Sigmoid colon (tissue), 4 donors: ENCODE measurements around the gene ERCC8.

Experiments
- CTCF ChIP-seq, 4 experiments: fragments of 450-650 bp in 3 of 4; fragments of 200-600 bp in 1 of 4; IDR thresholded peaks; one replicate each; pipeline ENCODE4 v1.5.1; 2016 to 2019; ENCODE audit warnings: antibody characterized with exemption in 4 of 4, mild to moderate bottlenecking in 3 of 4, moderate library complexity in 2 of 4
- EP300 ChIP-seq, 4 donors: sonication (generic); formaldehyde crosslinking; IDR thresholded peaks; one replicate each; pipeline ENCODE4 v1.6.1; 2017; ENCODE audit warnings: antibody characterized with exemption in 4 of 4
- POLR2A ChIP-seq, 2 donors: fragments of 450-650 bp; IDR thresholded peaks; one replicate each; pipeline ENCODE4 v1.6.1; 2016; ENCODE audit warnings: antibody characterized with exemption in 2 of 2, mild to moderate bottlenecking in 2 of 2, moderate library complexity in 2 of 2

GRCh38 chr5:60958712-60959111 lies 13.8 kb upstream of the ERCC8 start:
- no peak for TF ChIP-seq CTCF (IDR thresholded peaks at IDR 0.05)
- no peak for TF ChIP-seq EP300 (IDR thresholded peaks at IDR 0.05)
- no peak for TF ChIP-seq POLR2A (IDR thresholded peaks at IDR 0.05)
